ENCODE results near the gene TUBGCP3. TPM values are rescaled to one million over a fixed set of nuclear protein-coding genes. Genes with fewer than 3 reads are reported as not detected.

TUBGCP3 gene
- total and polyA plus RNA-seq, 2 donors: 23.4 to 34.0 TPM

DNA sequence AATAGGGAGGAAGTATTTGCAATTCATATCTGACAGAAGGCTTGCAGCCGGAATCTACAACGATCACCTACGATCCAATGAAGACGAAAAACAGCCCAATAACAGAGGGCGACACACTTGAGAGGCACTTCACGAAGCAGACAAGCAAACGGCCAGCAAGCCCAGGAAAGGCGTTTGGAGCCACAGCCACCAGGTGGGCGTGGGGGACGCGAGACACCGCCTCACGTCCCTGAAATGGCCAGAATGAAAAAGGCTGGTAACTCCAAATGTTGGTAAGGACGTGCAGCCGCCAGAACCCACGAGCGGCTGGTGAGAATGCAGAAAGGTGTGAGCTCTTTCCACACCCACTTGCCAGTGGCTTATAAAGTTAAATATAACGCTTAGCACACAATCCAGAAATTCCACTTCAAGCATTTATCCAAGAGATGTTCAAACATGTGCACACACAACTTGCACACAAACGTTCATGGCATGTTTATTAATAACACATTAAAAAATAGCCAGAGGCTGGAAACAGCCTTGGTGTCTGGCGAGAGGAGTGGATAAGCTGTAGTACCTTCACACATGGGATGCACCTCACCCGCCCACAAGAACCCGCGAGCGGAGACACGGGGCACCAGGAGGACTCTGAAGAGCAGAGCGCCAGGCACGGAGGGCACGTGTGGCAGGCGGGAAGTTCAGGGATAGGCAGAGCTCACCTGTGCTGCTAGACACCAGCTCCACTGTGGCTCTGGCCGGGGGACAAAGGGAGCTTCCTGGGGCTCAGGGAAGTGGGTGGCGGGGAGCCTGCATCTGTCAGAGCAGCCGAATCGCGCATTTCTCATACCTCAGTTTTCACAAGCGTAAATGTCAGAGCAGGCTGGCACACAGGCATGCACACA is 122.5 kb downstream of the TUBGCP3 start:
- Histone ChIP-seq H3K4me3 (ENCODE audit: low read depth, low read length) (no peak overlapping the region), H3K27ac (ENCODE audit: low read depth) (no peak overlapping the region), H3K36me3 (ENCODE audit: insufficient read depth) (no peaks in the 10 kb centered on the region), H3K4me1 (ENCODE audit: insufficient read depth) (no peaks in the 10 kb centered on the region)
- no peak for DNase-seq (ENCODE audit: extremely low spot score)
- WGBS: 84% methylated on average over 35 of the region's 35 CpGs

DNA sequence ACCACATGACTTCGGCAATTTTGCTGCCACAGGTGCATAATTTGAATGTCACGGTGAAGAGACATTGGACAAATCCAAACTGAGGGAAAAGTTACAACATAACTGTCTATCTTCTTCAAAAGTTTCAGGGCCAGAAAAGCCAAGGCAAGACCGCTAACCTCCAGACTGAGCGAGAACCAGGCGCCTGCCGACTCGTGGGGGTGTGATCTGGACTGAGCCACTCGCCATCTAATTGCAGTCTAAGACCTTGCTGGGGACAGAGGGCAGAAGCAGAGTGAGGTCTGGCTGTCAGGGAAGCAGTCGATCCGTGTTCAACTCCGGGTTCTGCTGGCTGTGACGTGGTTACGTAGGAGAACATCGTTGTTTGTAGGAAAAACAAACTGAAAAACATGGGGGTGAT is 123.2 kb downstream of the TUBGCP3 start:
- DNase-seq (ENCODE audit: extremely low spot score): no peak
- H3K27ac ChIP-seq (ENCODE audit: low read depth): no peak overlapping the region
- no peak overlapping the region for H3K4me3 ChIP-seq (ENCODE audit: low read depth, low read length)
- no peaks in the 10 kb centered on the region for H3K36me3 ChIP-seq (ENCODE audit: insufficient read depth)
- WGBS: 92% methylated on average over 14 of the region's 14 CpGs
- no peaks in the 10 kb centered on the region for H3K4me1 ChIP-seq (ENCODE audit: insufficient read depth)

DNA sequence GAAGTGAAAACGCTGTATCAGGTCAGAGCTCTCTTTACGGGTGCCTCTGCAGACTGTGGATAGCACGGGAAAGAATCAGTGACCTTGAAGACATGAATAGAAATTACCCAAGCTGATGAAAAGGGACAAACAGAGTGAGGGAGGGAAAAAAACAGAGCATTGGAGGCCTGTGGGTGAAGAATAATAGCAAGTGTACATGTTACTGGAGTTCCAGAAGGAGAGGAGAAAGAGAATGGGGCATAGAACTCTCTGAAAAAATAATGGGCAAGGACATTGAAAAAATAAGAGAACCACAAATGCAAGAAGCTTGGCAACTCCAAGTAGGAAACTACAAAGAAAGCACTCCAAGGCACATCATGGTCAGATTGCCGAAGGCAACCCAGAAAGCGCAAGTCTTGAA is 125.5 kb downstream of the TUBGCP3 start:
- 95% methylated on average over 5 of the region's 5 CpGs for WGBS
- no peaks in the 10 kb centered on the region for H3K4me1 ChIP-seq (ENCODE audit: insufficient read depth)
- DNase-seq (ENCODE audit: extremely low spot score): no peak
- no peak overlapping the region for H3K27ac ChIP-seq (ENCODE audit: low read depth)
- H3K36me3 ChIP-seq (ENCODE audit: insufficient read depth): no peaks in the 10 kb centered on the region
- no peak overlapping the region for H3K4me3 ChIP-seq (ENCODE audit: low read depth, low read length)

DNA sequence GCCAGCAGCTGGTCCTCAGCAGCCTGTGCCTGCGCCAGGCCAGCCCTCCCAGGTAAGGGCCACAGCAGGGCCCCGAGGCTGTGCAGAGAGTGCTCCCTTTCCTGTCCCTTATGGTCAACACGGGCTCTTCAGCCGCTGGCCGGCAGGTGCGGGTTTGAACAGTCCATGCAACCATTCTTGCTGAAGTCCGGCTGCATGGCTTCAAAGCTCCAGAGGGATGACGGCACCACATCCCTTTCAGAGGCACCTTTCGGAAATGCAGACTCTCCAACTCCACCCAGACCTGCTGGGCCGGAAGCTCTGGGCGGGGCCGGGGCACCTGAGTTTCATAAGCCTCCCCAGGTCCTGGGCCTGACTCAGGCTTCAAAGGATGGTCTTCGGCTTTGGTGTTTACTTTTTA is 130.5 kb downstream of the TUBGCP3 start:
- no peak for DNase-seq (ENCODE audit: extremely low spot score)
- Histone ChIP-seq H3K36me3 (ENCODE audit: insufficient read depth) (no peaks in the 10 kb centered on the region), H3K4me3 (ENCODE audit: low read depth, low read length) (no peak overlapping the region), H3K27ac (ENCODE audit: low read depth) (no peak overlapping the region), H3K4me1 (ENCODE audit: insufficient read depth) (no peaks in the 10 kb centered on the region)
- WGBS: 81% methylated on average over 13 of the region's 13 CpGs

DNA sequence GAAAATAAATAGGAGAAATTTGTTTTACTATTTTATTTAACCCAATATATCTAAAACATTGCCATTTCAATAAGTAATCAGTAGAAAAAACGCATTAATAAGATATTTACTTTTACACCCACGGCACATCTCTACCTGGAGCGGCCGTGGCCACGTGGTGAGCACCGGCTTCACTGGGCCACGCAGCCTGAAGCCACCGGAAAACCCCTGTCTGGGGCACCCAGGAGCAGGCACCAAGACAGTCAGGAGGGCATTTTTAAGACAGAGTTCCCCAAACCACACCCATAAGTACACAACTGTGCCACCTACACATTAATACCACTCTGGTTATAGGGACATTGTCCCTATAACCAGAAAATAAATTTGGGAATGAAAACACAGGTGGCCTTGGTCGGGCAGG is 130.9 kb downstream of the TUBGCP3 start:
- Histone ChIP-seq H3K27ac (ENCODE audit: low read depth) (no peak overlapping the region), H3K36me3 (ENCODE audit: insufficient read depth) (no peaks in the 10 kb centered on the region), H3K4me1 (ENCODE audit: insufficient read depth) (no peaks in the 10 kb centered on the region), H3K4me3 (ENCODE audit: low read depth, low read length) (no peak overlapping the region)
- 92% methylated on average over 9 of the region's 9 CpGs for WGBS
- DNase-seq (ENCODE audit: extremely low spot score): no peak

DNA sequence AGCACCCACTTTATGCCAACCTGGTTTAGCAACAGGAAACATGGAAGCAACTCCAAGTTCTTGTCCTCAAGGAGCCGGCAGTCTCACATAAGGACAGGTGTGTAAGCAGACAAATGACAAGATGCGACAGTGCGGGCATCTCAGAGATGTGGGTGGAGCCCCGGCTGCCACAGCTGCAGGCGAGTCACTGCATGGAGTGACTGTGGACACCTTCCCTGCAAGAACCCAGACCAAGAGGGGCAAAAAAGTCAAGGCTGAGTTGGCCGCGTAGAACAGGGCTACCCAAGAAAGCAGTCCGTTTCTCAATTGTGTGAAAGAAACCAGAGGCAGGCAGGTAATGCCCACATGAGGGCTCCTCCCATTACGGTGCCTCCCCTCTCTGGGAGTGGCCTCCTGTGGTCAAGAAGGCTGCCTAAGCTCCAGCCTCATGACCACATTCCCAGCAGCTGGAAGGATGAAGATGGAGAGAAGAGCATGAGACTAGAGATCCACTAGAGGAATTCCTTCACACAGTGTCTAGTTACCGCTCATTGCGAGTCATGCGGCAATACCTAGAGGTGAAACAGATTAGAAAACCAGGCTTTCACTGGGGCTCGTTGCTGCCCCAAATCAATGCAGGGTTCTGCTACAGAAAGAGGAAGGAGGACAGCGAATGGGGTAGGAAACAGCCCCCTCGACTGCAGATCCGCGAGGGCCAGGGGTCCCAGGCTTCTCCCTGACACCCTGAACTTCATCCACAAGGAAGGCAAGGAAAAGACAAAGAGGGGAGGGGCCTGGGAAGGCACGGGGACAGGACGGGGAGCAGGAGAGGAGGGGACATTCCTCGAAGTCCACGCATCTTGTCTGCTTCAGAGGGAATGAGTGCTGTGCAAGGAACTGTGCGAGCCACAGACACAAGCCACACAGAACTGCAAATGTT is 131.6 kb downstream of the TUBGCP3 start:
- Histone ChIP-seq H3K4me1 (ENCODE audit: insufficient read depth) (no peaks in the 10 kb centered on the region), H3K27ac (ENCODE audit: low read depth) (no peak overlapping the region), H3K36me3 (ENCODE audit: insufficient read depth) (no peaks in the 10 kb centered on the region), H3K4me3 (ENCODE audit: low read depth, low read length) (no peak overlapping the region)
- no peak for DNase-seq (ENCODE audit: extremely low spot score)
- 85% methylated on average over 22 of the region's 22 CpGs for WGBS

DNA sequence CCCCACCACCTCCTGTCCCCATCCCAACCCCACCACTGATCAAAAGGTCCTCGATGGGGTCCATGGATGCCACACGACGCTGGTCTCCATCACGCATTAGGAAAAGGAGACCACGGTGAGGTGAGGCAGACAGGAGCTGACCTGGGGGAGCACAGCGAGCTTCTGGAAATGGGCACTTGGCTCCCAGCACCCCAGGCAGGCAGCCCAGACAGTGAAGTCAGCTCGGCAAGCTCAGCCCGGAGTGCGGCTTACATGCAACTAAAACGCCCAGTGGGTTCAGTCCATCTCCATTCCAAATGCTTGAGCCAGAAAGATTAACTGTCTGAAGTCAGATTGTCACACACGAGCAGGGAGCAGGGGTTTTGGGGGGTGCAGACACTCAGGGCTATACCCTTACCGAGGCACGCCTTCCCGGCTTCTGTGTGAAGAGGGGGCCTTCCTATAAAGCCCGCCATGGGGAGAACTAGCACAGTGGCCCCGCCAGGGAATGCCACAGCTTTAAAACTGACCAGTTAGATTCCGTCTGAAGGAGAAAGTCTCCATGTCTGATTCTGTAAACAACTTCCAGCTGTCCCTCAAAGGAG is 132.4 kb downstream of the TUBGCP3 start:
- H3K4me1 ChIP-seq (ENCODE audit: insufficient read depth): no peaks in the 10 kb centered on the region
- no peak overlapping the region for H3K27ac ChIP-seq (ENCODE audit: low read depth)
- no peak for DNase-seq (ENCODE audit: extremely low spot score)
- no peak overlapping the region for H3K4me3 ChIP-seq (ENCODE audit: low read depth, low read length)
- H3K36me3 ChIP-seq (ENCODE audit: insufficient read depth): no peaks in the 10 kb centered on the region
- 74% methylated on average over 17 of the region's 17 CpGs for WGBS

DNA sequence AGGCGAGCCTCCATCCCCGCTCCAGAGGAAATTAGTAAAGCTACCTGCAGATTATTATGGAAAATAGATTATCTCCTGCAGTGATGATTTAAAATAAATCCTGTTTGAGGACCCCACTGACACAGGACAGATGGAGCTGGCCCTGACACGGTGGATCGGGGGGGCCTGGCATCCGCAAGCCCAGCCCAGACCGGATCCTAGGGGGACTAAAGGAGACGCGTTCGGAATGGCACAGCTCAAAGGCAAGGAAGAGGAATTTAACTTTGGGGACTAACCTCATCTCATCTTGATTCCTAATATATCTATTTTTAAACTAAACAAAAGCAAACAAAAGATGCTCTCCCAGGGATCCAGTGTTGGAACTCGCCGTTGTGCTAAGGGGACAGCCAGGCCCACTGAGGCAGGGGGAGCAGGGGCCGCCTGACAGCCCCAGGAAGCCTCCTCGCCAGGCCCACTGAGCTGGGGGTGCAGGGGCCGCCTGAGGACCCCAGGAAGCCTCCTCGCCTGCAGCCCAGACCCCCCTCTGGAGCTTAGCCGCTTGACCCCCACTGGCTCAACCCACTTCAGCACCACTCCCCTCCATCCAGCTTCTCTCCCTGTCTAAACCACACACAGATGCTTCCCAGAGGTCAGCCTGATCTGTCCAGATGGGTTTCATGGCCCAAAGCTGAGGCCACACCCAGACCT is 133.2 kb downstream of the TUBGCP3 start:
- no peak for DNase-seq (ENCODE audit: extremely low spot score)
- Histone ChIP-seq H3K4me3 (ENCODE audit: low read depth, low read length) (no peak overlapping the region), H3K36me3 (ENCODE audit: insufficient read depth) (no peaks in the 10 kb centered on the region), H3K4me1 (ENCODE audit: insufficient read depth) (no peaks in the 10 kb centered on the region), H3K27ac (ENCODE audit: low read depth) (no peak overlapping the region)
- WGBS: 69% methylated on average over 16 of the region's 16 CpGs

DNA sequence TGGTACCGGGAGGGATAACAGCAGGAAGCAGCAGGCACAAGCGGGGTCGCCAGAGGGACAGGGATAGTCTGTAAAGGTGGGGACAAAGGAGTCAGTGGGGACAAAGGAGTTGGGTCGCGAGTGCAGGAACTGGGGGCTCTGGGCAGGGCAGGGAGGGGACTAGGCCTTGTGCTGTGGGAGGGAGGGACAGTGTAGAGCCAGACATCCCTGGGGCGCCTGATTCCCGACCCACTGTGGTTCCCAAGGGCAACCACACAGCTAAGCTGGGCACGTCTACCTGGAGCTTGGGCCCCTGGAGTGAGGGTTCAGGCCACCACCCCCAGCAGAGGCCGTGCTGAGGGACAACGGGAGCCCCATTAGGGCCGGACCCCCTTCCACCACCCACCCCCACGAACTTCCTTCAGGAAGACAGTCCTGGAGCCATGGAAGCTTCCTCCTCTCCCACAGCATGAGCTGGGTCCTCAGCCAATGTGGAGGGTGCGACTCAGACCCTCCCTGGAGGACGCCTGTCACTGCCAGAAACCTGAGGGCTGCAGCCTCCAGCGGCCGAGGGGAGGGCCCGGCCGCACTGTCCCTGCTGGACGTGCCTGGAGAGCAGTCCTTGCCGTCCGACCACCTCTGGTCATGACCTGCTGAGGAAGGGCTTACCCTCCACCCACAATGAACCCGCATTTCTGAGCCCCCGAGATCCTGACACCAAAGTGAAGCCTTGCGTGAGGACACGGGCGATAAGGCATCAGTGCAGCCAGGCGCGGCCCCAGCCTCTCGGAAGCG is 133.9 kb downstream of the TUBGCP3 start:
- WGBS: 78% methylated on average over 30 of the region's 30 CpGs
- H3K4me1 ChIP-seq (ENCODE audit: insufficient read depth): no peaks in the 10 kb centered on the region
- no peaks in the 10 kb centered on the region for H3K36me3 ChIP-seq (ENCODE audit: insufficient read depth)
- no peak for DNase-seq (ENCODE audit: extremely low spot score)
- no peak overlapping the region for H3K27ac ChIP-seq (ENCODE audit: low read depth)
- H3K4me3 ChIP-seq (ENCODE audit: low read depth, low read length): no peak overlapping the region

DNA sequence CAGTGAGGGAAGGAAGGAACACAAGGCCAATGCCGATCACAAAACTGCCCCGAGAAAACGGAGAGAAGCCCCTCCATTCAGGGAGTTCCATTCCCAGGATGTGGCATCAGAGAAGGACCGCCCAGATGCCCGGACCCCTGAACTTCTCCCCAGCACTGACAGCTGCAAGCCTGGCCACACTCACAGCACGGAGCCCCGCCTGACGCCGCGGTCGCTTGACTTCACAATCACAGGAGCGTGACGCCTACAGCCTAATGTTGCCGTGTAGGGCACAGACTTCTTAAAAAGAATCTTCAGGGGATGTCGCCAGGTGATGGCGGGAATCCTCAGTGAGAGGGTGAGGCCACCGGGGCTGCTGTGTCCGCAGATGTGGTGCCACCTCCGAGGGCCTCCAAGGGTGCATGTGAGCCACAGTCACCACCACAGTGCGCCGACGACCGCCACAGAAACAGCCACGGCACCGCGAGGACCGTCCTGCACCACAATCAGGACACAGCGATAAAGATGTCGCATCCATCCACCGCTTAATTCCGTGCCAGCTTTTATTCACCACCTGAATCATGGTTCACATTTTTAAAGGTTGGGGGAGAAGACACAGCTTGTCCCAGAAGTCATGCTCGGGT is 134.6 kb downstream of the TUBGCP3 start:
- no peaks in the 10 kb centered on the region for H3K36me3 ChIP-seq (ENCODE audit: insufficient read depth)
- 89% methylated on average over 32 of the region's 32 CpGs for WGBS
- DNase-seq (ENCODE audit: extremely low spot score): no peak
- no peak overlapping the region for H3K27ac ChIP-seq (ENCODE audit: low read depth)
- no peaks in the 10 kb centered on the region for H3K4me1 ChIP-seq (ENCODE audit: insufficient read depth)
- no peak overlapping the region for H3K4me3 ChIP-seq (ENCODE audit: low read depth, low read length)

DNA sequence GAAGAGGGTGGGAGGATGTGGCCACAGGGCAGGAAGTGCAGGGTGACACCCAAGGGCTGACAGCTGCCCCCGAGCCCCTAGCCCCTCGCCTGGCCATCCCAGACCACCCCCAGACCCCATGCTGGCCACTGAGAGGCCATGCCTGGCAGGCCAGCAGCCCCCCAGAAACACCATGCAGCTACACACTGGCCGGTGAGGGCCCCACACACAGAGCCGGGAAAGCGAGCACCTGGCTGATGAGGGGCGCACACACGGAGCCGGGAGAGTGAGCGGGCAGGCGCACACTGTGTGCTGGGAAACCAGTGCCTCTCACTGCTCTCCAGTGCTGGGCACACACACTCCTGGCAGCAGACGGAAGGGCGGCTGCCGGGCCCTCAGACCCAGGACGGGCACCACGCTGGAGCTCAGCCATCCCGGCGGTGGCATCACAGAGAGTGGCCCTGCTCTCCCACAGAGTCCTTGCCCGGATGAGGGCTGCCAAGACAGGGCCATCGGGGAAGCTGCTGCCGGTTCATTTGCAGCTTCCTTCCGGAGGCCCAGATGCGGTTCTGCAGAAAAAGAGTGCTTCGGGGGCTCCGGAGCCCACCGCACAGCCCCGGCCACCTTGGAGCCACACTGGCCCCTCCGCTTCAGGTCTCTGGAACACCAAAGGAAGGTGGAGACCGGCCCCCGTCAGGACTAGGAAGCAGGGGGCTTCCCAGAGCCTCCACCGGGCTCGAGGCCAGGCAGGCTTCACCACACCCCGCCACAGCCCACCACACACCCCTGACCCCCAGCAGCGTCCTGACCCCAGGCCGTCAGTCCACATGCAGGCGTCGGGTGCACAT is 135.4 kb downstream of the TUBGCP3 start:
- 81% methylated on average over 36 of the region's 36 CpGs for WGBS
- Histone ChIP-seq H3K36me3 (ENCODE audit: insufficient read depth) (no peaks in the 10 kb centered on the region), H3K4me1 (ENCODE audit: insufficient read depth) (no peaks in the 10 kb centered on the region), H3K27ac (ENCODE audit: low read depth) (no peak overlapping the region), H3K4me3 (ENCODE audit: low read depth, low read length) (no peak overlapping the region)
- DNase-seq (ENCODE audit: extremely low spot score): no peak
